Superior temporal gyrus (tissue), 1 donor: ENCODE measurements around the gene ATP8A1.
"Not testable (repeated sequence)": the region's sequence is repeated elsewhere in the genome, so short reads cannot be mapped to it uniquely, and the experiment has no call there.

ENCODE experiments used
- DNase-seq: peaks from one replicate; pipeline ENCODE4 v3.0.0-alpha.2; 2016; ENCODE audit errors: extremely low spot score

The ATP8A1 gene

DNA sequence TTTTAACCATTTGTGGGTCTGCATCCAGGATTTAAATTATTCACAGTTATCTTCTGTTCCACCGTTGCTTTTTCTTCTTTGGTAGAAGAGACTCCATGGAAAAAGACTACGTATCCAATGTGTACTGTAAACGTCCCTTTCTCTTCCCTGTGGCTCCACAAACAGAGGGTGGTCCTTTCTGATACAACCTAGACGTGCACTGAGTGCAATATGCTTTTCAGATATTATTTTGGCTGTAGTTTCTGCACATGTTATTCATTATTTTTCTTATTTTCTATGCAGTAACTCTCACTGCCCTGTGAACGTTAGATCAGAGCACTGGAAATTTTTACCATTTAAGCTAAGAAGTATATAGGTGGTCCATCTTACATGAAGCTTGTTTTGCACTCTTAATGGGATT lies 186.9 kb downstream of the ATP8A1 start:
- DNase-seq = no peak

GRCh38 chr4:42467777-42468176 lies 189.1 kb downstream of the ATP8A1 start:
- not testable (repeated sequence) for DNase-seq

GRCh38 chr4:42466273-42466844 lies 190.5 kb downstream of the ATP8A1 start:
- DNase-seq = no peak

- DNase-seq = no peak
These were observed 192.3 kb downstream of the ATP8A1 start for GRCh38 chr4:42464550-42465094.

DNA sequence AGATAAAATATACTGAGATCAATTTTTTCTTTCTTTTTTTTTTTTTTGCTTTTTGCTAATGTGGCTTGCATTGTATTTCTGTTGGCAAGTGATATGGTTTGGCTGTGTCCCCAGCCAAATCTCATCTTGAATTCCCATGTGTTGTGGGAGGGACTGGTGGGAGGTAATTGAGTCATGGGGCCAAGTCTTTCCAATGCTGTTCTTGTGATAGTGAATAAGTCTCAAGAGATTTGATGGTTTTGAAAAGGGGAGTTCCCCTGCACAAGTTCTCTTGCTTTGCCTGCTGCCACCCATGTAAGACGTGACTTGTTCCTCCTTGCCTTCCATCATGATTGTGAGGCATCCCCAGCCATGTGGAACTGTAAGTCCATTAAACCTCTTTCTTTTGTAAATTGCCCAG lies 195.7 kb downstream of the ATP8A1 start:
- DNase-seq = not testable (repeated sequence)

- no peak for DNase-seq
These were observed 196.9 kb downstream of the ATP8A1 start for GRCh38 chr4:42460043-42460442.

DNA sequence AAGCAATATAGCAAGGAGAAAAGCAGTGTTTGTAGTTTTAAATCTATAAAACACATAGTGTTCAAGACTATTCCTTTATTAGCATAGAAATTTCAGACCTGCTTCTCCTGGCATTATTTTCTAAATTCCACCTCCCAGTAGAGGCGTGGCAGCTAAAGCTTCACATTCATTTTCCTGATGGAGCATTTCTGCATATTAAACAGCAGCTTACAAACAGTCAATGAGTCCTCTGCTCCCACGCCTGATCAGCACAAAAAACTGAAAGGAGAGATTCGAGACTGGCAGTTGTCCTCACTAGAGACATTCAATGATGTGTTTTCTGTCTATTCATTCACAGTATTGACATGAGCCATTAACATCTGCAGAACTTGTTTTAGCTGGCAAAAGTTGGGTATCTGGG lies 198.2 kb downstream of the ATP8A1 start:
- peak; percentile 23 for DNase-seq

- no peak for DNase-seq
These were observed 202.0 kb downstream of the ATP8A1 start for GRCh38 chr4:42454755-42455420.

DNA sequence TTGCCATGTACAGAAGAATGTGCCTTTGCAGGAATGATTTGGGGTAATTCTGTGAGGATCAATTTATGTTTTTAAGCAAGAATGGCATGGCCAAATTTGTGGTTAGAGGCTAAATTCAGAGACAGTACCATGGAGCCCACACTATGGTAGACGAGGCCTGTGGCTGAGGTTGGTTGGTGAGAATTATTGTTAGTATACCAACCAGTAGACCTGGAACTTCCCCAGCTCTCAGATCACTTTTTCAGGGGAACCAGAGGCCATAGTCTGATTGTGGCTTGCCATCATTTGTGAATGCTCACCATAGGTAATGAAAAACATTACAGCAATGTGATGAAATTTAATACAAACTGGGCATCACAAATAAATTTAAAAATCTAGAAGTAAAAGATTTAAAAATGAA lies 203.3 kb downstream of the ATP8A1 start:
- DNase-seq = no peak

GRCh38 chr4:42452823-42453222 lies 204.1 kb downstream of the ATP8A1 start:
- DNase-seq = no peak

GRCh38 chr4:42446823-42447222 lies 210.1 kb downstream of the ATP8A1 start:
- DNase-seq = no peak

GRCh38 chr4:42445038-42445437 lies 211.9 kb downstream of the ATP8A1 start:
- no peak for DNase-seq

DNA sequence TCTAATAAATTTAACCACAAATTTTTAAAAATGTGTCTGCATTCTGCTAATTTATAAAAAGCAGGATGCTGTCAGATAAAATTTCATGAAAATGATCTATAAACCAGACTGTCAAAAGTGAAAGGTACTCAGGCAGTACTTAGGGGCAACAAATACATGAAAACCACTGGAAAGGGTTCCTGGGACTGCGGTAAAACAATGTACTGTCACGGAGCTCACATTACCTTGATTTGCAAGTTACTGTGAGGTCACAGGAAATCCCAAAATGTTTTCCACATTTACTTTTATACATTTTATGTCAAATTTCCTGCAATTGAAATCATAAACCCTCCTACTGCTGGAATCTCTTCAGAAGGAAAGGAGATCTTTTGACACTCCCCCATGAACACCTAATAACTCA lies 214.3 kb downstream of the ATP8A1 start:
- no peak for DNase-seq

GRCh38 chr4:42440083-42440482 lies 216.8 kb downstream of the ATP8A1 start:
- DNase-seq = no peak

DNA sequence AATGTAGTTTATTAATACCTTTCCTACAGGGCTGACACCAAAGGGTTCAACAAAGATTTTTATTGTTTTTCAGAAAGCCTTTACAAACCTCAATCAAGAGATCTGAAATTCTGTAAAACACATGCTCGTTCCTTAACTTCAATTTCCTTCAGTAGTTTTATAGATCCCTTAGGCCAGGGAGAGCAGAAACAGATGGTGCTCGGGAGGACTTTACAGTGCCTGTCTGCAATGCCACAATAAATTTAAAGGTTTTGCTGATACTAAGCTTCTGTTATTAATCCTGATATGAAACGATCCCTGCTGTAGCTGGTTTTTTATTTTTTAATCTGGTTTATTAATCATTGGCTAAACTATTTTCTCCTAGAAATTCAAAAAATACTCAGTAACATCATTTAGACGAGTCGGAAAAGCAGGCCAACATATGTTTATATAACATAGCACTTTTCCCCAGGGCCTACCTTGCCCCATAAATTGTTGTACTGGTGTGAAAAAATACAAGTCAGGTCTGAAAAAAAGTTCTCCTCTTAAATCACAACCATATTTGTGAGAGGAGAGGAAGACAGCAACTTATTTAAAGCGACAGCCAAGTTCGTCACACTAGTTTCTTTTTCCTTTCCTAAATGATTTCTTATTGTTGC lies 219.9 kb downstream of the ATP8A1 start:
- DNase-seq = no peak

- DNase-seq = no peak
These were observed 228.9 kb downstream of the ATP8A1 start for GRCh38 chr4:42428036-42428435.

DNA sequence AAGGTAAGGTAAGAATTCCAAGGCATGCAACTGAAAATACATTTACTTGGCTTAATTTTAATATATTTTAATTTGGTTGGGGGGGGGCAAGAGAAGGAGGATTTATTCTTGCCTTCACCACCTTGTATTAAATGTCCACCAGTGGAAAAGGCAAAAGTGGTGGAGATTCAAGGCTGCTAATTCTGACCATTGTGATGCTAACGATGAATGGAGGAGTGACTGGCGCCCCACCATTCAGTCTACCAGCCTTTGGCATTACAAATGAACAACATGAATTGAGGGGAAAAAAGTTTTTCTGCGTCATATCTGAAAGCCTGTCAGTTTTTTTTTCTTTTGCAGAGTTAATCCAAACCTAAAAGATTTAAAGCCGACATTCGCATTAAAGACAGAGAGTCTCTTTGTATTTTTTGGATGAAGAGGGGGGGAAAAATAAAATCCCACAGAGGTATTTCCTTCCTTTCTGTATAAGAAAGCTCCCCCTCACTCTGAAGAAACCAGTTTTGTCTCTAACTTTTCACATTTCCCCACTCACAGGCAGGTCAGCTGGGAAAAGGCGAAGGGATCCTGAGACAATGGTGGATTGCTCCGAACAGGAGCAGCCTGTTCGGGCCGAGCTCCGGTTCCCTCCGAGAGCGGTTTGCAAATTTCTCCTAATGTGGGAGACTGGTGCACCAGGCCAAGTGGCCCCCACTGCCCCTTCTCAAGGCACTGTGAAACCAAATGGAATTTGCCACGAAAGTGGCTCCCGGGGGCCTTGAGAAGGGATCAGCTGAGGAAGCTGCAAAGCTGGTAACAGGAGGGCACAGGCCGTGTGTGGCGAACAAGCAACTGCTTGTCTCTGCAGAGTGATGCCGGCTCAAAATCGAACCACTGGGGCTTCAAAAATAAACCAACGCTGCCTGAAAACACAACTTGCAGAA lies 231.5 kb downstream of the ATP8A1 start:
- DNase-seq = no peak

DNA sequence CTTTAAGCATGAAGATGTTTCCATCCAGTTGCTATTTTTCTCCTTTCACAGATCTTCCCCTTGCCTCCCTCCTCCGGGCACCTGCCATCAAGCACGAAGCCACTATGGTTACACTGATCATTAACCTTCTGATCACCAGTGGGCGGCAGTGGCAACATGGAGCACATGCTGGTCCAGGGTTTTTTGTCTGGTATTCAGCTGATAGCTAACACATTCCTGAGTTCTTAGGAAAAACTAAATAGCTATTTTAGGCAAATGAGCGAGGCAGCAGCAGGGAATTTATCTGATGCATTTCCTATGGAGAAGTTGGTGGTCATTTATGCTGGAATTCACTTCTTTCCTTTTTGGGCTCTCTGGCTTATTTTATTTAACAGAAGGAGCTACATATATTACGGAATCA lies 236.8 kb downstream of the ATP8A1 start:
- no peak for DNase-seq

DNA sequence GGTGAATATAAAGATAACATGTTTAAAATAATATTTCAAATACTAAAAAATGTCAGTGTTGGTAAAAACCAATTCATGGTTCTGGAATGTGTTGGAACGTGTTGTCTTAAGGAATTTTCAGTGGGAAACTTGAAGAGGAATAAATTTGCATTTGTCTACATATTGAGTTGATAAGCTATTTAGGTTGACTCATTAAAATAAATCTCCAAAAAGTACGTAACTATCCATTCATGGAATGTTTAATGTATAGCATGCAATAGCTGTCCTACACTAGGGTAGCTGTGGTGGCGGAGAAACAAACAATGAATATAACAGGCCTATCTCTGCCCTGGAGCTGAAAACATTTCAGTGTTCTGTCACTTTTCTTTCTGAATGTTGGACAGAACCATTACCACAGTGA lies 239.4 kb downstream of the ATP8A1 start:
- no peak for DNase-seq

DNA sequence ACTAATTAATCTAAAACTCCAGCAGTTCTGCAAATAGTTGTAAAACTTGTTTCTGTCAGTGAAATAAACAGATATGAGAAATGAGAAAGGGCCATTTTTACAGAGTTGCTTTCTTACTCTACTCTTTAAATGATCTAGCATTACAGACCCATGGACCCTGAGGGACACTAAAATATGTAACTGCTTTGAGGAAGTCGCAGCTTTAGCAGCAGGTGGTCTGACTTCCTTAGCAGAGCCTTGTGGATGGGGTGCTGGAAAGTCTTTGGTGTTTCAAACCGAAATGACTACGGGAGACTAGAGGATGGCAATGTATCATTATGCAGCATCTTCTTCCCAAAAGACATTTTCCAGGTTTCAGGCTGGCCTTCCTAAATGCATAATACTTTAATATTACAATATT lies 240.9 kb downstream of the ATP8A1 start:
- no peak for DNase-seq

GRCh38 chr4:42415281-42415680 lies 241.6 kb downstream of the ATP8A1 start:
- DNase-seq = no peak

DNA sequence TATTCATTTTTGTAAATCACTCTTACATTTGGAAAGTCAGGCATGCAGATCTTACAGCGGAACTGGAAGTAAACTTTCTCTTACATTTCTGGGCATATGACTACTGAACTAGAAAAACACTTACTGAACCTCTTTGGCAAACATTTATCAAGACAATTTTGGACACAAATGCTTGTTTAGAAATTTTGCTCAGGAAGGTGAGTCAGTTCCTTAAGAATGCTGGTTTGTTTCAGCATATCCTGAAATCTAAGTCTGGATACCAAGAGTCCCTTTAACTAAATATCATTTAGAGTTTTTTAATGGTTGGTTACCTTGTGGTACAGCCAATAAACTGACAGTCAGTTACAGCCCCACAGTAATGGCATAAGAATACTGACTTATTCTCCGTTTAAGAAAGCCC lies 244.7 kb downstream of the ATP8A1 start:
- DNase-seq = no peak
